RPMI8226 (cell line): ENCODE data around the gene PLIN5.

Experiments used
- DNase-seq: peaks from one replicate; pipeline ENCODE4 v3.0.0-alpha.2; 2015

Gene PLIN5

GRCh38 chr19:4477034-4477801 is 57.8 kb downstream of the PLIN5 start:
- no peak for DNase-seq

GRCh38 chr19:4474514-4475022 is 60.5 kb downstream of the PLIN5 start:
- DNase-seq, result no peak

- DNase-seq, result no peak
These were observed 61.1 kb downstream of the PLIN5 start for GRCh38 chr19:4473763-4474513.

GRCh38 chr19:4473011-4473762 is 61.8 kb downstream of the PLIN5 start:
- no peak for DNase-seq
